ENCODE data around the gene SETBP1.

- TF ChIP-seq CTCF (IDR thresholded peaks at IDR 0.05; ENCODE audit: control extremely low read depth in 1 of 3, insufficient read depth in 1 of 3, low read depth in 1 of 3, low read length in 3 of 3) (no peak), MAFK (IDR thresholded peaks at IDR 0.05; ENCODE audit: low read depth, low read length) (no peak), EZH2 (IDR thresholded peaks at IDR 0.05; ENCODE audit: low read depth, low read length, severe bottlenecking) (no peak), NRF1 (IDR thresholded peaks at IDR 0.05; ENCODE audit: low read depth, low read length) (no peak), SIRT6 (IDR thresholded peaks at IDR 0.05; ENCODE audit: low read length) (no peak), ATF2 (IDR thresholded peaks at IDR 0.05; ENCODE audit: low read length) (no peak), TAF1 (IDR thresholded peaks at IDR 0.05; ENCODE audit: low read depth, low read length) (no peak), SIN3A (conservative IDR thresholded peaks at IDR 0.05 in 1 of 2, IDR thresholded peaks at IDR 0.05 in 1 of 2; ENCODE audit: low read depth in 1 of 2, low read length in 2 of 2) (no peak), USF2 (IDR thresholded peaks at IDR 0.05; ENCODE audit: low read length) (no peak), JUN (IDR thresholded peaks at IDR 0.05; ENCODE audit: low read depth, low read length) (no peak), GABPA (IDR thresholded peaks at IDR 0.05; ENCODE audit: borderline replicate concordance, insufficient read depth, low read length) (no peak), CHD2 (IDR thresholded peaks at IDR 0.05; ENCODE audit: low read length) (no peak), POLR2A (IDR thresholded peaks at IDR 0.05; ENCODE audit: control extremely low read depth in 1 of 2, low read depth in 2 of 2, low read length in 2 of 2) (no peak), TCF12 (IDR thresholded peaks at IDR 0.05; ENCODE audit: low read depth, low read length) (no peak)
Observed at GRCh38 chr18:44767807-44768206, 87.1 kb downstream of the SETBP1 start.

Data from H1 (cell line).